ENCODE measurements around the gene FLT3LG.

DNA sequence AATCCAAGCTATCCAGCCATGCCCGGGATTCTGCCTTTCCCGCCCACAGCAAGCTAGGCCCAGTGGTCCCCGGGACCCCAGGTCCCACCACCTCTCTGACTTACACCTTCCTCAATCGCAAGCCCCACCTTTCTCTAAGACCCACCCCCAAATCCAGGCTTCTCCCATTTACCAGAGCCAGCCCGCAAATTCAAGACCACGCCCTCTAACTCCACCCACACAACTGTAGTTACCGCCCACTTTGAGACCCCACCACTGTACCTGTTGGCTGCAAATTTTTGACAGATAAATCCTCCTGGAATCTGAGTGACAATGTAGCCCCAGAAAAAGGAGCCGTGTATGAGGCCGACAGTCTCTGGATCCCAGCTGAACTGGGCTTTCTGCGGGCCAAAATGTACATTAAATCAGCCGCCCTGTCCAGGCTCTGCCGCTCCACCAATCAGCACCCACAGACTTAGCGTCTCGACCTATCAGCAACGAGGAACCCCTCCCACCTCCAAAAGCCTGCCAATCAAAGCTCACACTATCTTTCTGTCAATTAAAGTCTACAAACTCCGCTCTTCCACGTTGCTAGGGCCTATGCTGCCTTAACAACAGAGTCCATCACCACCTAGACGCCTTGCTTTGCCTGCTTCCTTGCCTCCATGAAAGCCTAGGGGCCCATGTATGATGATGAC is 39.0 kb upstream of the FLT3LG start:
- TF ChIP-seq, protein P1, sequence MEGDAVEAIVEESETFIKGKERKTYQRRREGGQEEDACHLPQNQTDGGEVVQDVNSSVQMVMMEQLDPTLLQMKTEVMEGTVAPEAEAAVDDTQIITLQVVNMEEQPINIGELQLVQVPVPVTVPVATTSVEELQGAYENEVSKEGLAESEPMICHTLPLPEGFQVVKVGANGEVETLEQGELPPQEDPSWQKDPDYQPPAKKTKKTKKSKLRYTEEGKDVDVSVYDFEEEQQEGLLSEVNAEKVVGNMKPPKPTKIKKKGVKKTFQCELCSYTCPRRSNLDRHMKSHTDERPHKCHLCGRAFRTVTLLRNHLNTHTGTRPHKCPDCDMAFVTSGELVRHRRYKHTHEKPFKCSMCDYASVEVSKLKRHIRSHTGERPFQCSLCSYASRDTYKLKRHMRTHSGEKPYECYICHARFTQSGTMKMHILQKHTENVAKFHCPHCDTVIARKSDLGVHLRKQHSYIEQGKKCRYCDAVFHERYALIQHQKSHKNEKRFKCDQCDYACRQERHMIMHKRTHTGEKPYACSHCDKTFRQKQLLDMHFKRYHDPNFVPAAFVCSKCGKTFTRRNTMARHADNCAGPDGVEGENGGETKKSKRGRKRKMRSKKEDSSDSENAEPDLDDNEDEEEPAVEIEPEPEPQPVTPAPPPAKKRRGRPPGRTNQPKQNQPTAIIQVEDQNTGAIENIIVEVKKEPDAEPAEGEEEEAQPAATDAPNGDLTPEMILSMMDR (conservative IDR thresholded peaks at IDR 0.05; ENCODE audit: low read depth, low read length): no peak
- no peak for TF ChIP-seq EZH2 (IDR thresholded peaks at IDR 0.05; ENCODE audit: borderline replicate concordance, low read depth, low read length, poor library complexity, severe bottlenecking)
